ENCODE data around the gene MRPL30. TPM values are rescaled to one million over a fixed set of nuclear protein-coding genes. Genes with fewer than 3 reads are reported as not detected.
A peak's percentile ranks its signal among the peaks of the same experiment; 100 is the strongest.
"Not testable (repeated sequence)": the region's sequence is repeated elsewhere in the genome, so short reads cannot be mapped to it uniquely, and the experiment has no call there.

The MRPL30 gene
- total RNA-seq, 1 experiment from 2014 or later = 28.7 TPM

GRCh38 chr2:99190548-99190947, 9.6 kb downstream of the MRPL30 start:
- H3K9me3 Mint-ChIP-seq = peaks cover 7% of the 10 kb centered on the region; the same call in 1 of the 2 replicates
- CTCF ChIA-PET = interaction anchor here (0.6 to 1.6 kb wide), 3 partner anchors 9 to 147 kb away, joined by 3 to 4 read pairs (median 3); partner anchors contain the start of genes EIF5B, MITD1 and MRPL30
- H3K36me3 Mint-ChIP-seq = peaks cover 56% of the 10 kb centered on the region

GRCh38 chr2:99192364-99192763, 11.4 kb downstream of the MRPL30 start:
- POLR2A ChIA-PET; H3K27me3 Mint-ChIP-seq (ENCODE audit: low read depth); CTCF ChIA-PET; H3K9me3 Mint-ChIP-seq; H3K27ac Mint-ChIP-seq; DNase-seq (ENCODE audit: low spot score); H3K4me3 Mint-ChIP-seq; ATAC-seq; H3K4me1 Mint-ChIP-seq: not testable (repeated sequence)
- peaks cover 64% of the 10 kb centered on the region for H3K36me3 Mint-ChIP-seq

More at GRCh38 chr2:99190548-99190947, 9.6 kb downstream of the MRPL30 start:
- DNase-seq (ENCODE audit: low spot score) = no peak
- no peaks in the 10 kb centered on the region for H3K27me3 Mint-ChIP-seq (ENCODE audit: low read depth)
- no peaks in the 10 kb centered on the region for H3K4me1 Mint-ChIP-seq
- H3K4me3 Mint-ChIP-seq = no peak overlapping the region
- TF ChIP-seq TCF7 (CRISPR knock-in tag; IDR thresholded peaks at IDR 0.05; ENCODE audit: low read depth) = no peak
- no peak for TF ChIP-seq CREB1 (CRISPR knock-in tag; IDR thresholded peaks at IDR 0.05)
- no peak for TF ChIP-seq MLX (CRISPR knock-in tag; IDR thresholded peaks at IDR 0.05)
- 0 out of 2 replicates have a peak, but pooled peaks have one; percentile 34 for ATAC-seq
- no peak overlapping the region for H3K27ac Mint-ChIP-seq
- POLR2A ChIA-PET = no interaction called here

- H3K9me3 Mint-ChIP-seq = peaks cover 13% of the 10 kb centered on the region
- CTCF ChIA-PET = interaction anchor here (1.0 kb wide), 1 partner anchor 17 kb away, joined by 4 read pairs; no protein-coding TSS in a partner anchor
These were observed 17.3 kb downstream of the MRPL30 start for GRCh38 chr2:99198103-99198841.

More at GRCh38 chr2:99198103-99198841, 17.3 kb downstream of the MRPL30 start:
- H3K36me3 Mint-ChIP-seq = peaks cover 32% of the 10 kb centered on the region
- DNase-seq (ENCODE audit: low spot score) (no peak), ATAC-seq (no peak)
- no peaks in the 10 kb centered on the region for H3K4me1 Mint-ChIP-seq
- POLR2A ChIA-PET = no interaction called here
- H3K4me3 Mint-ChIP-seq = no peak overlapping the region
- H3K27me3 Mint-ChIP-seq (ENCODE audit: low read depth) = no peaks in the 10 kb centered on the region
- H3K27ac Mint-ChIP-seq = peak overlapping the region; percentile 63; the same call in 1 of the 2 replicates
- TF ChIP-seq NFE2L1 (CRISPR knock-in tag; IDR thresholded peaks at IDR 0.05) (no peak), CREB1 (CRISPR knock-in tag; IDR thresholded peaks at IDR 0.05) (no peak), ZNF423 (CRISPR knock-in tag; IDR thresholded peaks at IDR 0.05) (no peak), FOXP1 (CRISPR knock-in tag; IDR thresholded peaks at IDR 0.05; ENCODE audit: borderline replicate concordance) (no peak), NFYB (CRISPR knock-in tag; conservative IDR thresholded peaks at IDR 0.05; ENCODE audit: low read depth) (no peak), ETV6 (CRISPR knock-in tag; IDR thresholded peaks at IDR 0.05) (no peak), GTF2I (CRISPR knock-in tag; conservative IDR thresholded peaks at IDR 0.05) (no peak), KAT7 (CRISPR knock-in tag; IDR thresholded peaks at IDR 0.05; ENCODE audit: borderline replicate concordance) (no peak), E2F1 (CRISPR knock-in tag; IDR thresholded peaks at IDR 0.05) (no peak), MYBL2 (CRISPR knock-in tag; IDR thresholded peaks at IDR 0.05) (no peak), ESRRA (CRISPR knock-in tag; IDR thresholded peaks at IDR 0.05; ENCODE audit: borderline replicate concordance) (no peak), PRRX2 (CRISPR knock-in tag; IDR thresholded peaks at IDR 0.05) (no peak), SP1 (CRISPR knock-in tag; conservative IDR thresholded peaks at IDR 0.05) (no peak), ZNF671 (CRISPR knock-in tag; IDR thresholded peaks at IDR 0.05) (no peak), ZNF512 (CRISPR knock-in tag; IDR thresholded peaks at IDR 0.05; ENCODE audit: borderline replicate concordance) (no peak), HMGXB4 (CRISPR knock-in tag; IDR thresholded peaks at IDR 0.05) (no peak), JAZF1 (CRISPR knock-in tag; IDR thresholded peaks at IDR 0.05) (no peak), CREM (CRISPR knock-in tag; IDR thresholded peaks at IDR 0.05) (no peak)
